NCI-H2107 treated with DMSO at 0.1 percent for 48 hours (cell line): ENCODE data around the gene HPSE2.
"Not testable (repeated sequence)": the region's sequence is repeated elsewhere in the genome, so short reads cannot be mapped to it uniquely, and the experiment has no call there.

Source experiments
- DNase-seq: peaks from one replicate; lab custom pipeline; 2025; ENCODE audit not compliant: unreplicated experiment; lab: John Stamatoyannopoulos, UW

HPSE2 gene

DNA sequence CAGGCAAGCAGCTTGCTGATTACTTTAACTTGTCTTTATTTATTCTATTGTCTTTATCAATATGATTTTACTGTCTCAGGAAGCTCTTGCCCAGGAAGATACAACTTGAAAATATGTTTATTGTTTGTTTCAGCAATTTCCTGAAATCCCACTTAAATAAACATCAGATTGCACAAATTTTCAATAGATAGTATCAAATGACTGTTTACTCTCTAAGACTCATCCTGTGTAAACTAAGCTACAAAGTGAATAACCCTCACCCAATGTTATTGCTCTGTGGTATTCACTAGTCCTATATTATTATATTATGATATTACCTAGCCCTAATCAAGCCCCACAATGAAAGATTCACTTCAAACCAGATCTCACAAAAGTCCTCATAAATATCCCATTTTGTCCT lies 658.5 kb downstream of the HPSE2 start:
- no peak for DNase-seq

DNA sequence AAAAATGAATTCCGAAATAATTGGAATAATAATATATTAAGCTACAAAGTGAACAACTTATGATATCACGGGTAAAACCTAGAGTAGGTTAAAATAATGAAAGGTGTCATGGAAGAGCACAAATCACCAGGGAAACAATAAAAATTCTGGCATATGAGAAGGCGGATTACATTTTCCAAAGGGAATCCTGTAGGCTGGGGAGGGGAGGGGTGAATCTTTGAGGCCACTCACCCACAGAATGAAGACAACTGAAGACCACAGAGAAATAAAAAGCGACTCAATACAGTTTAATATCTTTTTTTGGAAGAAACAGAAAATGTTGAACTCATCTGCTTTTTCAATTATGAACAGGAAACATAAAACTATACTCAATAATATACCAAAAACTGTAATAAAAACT lies 659.6 kb downstream of the HPSE2 start:
- no peak for DNase-seq

DNA sequence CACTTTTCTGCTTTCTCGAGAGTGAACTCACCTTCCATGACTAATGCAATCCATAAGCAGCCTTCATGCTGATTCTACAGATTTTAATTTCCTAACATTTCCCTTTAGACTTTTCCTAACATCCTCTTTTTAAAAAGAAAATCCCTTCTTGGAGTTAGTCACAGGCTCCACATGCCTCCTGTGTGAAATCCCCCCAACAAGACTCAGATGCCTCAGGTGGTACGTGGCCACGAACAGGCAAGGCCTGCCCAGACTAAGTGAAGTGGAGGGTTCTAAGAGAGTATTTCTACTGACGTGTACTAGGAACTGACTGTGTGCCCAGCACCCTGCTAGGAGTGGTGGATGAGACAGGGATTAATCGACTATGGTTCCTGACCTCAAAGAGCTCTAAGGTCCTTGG lies 663.1 kb downstream of the HPSE2 start:
- DNase-seq, result no peak

DNA sequence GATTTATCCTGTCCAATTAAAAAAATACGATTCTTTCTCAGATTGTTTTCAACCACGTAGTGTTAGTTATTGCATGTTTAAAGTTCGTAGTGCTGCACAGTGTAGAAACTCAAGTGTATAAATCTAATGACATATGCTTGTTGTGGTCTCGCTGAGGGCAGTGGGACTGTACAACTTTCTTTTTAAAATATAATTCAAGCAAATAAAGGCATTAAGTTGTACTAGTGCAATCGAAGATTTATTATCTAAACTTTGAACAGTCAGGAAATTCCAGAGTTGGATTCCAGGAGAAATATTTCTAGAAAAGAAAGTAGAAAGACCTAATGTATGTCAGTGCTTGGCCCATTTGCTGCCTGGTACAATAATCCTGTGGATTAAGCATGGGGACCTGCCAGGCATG lies 664.8 kb downstream of the HPSE2 start:
- no peak for DNase-seq

DNA sequence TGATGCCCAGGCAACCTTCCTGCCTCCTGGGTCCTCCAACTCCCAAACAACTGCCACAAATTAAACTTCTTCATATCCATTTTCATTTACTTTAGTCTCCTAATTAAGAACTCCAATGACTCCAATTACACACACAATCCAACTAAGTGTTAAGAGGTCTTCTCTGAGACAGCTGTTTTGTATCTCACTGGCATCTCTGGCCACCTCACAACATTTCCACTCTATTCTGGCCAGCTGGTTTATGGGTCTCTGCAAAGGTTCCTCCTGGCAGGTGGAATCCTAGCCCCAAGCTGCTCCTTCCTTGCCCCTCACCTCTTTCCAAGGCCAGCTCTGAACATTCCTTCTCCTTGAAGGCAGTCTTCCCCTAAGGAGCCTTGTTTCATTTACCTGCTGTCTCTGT lies 665.8 kb downstream of the HPSE2 start:
- DNase-seq, result no peak

DNA sequence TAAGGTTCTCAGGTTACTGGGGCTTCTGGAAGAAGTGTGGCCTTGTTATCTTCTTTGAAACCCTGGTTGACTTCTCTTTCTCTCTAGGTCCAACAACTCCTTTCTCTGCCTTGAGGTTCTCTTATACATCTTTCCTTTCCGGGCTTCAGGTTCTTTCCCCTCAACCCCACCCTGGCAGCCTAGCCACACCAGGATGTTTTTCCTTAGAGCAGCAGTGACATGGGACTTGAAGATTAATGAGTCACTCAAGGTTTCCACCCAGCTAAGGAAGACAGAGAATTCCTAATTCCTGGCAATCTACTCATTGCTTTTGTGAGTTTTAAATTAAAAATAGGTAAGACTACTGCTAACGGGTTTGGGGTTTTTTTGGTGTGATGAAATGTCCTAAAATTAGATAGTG lies 667.1 kb downstream of the HPSE2 start:
- no peak for DNase-seq

DNA sequence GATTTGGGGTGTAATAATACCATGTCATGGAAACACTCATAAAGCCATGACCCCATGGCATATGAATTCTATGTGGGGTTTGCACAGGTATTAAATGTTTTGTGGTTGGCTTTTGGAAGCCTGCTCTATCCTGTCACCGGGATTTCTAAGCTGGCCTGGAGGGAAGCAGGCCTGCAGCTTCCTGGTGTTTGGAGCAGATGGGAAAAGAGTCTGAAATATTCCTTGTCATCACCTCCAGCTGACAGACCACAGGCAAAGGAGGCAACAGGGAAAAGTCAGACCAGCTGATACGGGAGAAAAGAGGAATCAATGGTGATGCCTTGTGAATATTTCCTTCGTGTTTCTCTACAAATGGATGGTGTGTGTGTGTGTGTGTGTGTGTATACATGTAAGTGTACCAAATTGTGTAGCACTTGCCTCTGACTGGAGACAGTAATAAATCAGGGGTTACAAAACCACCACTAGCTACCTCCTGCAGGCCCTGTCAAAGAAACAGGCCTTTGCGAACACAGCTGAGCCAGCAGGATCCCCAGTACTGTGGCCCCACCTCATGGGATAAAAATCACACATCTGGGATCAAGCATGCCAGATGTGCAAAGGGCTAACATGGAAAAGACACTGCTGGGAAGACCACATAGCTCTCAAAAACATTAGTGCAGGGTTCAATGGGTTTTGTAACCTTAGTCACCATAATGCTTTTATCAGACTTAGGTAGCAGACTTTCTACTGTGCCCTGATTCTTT lies 668.1 kb downstream of the HPSE2 start:
- DNase-seq, result no peak

DNA sequence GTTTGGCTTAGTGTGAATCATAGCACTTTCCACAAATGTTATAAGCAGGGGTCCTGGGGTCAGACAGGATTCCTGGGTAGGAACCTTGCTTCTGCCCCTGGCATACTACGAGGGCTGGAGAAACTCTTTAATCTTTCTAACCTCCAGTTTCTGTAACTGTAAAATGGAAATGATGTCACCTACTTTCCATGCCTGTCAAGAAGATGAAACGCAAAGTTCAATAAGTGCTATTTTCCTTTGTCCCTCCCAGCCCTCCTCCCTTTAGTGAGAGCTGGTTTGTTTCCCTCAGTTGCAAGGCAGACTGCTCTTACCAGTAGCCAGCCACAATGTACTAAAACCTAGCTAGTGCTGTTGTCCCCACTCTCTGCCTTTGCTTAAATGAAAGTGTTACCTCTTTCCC lies 671.8 kb downstream of the HPSE2 start:
- no peak for DNase-seq

DNA sequence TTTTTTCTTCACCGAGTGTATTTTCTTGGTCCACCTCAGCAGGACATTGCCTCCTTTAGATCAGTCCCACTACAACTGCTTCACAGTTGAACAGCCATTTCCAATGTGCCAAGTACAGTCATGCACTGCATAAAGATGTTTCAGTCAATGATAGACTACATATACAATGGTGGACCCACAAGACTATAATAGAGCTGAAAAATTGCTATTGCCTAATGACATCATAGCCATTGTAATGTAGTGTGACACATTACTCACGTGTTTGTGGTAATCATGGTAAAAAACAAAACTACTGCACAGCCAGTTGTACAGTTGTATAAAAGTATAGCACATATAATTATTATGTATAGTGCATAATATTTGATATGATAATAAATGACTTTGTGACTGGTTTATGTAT lies 675.1 kb downstream of the HPSE2 start:
- no peak for DNase-seq

DNA sequence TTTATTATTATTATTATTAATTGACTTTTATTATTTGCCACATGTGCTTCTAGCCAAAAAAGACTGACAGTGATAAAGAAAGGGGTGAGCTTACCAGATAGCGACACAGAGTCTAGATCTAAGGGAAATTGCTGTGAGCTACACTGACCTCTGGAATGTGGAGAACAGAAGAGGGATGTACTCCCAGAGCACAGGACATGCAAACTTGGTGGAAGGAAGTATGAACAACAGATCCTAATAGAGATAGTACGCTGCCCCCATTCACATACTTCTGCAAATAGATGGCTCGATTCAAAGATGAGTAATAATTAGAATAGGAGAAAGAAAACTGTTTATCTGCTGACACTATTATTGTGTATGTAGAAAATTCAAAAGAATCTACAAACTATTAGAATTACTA lies 679.6 kb downstream of the HPSE2 start:
- no peak for DNase-seq

DNA sequence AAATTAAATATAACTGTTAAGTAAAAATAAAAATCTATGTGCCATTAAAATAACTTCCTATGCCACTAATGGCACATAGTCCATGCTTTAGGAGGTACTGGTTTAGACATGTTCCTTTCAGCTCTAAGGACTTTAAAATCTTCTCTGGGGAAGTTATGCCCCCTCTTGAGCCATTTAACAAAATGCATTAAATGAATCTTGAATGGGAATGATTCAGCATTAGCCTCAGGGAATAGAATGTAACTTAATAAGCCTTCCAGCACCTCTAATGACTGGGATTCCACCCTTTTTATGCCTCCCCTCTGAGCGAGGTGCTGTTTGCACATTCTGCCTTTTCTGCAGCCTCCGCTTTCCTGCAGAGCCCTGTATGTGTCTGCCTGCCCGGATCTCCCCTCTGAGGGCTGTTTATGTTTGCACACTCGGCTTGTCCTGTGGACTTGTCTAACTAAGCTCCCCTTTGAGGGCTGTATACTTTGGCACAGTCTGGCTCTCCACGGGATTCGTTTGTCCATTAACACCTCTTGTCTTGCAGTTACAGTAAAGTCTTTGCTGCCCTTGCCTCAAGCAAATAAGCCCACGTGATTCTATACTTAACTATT lies 680.5 kb downstream of the HPSE2 start:
- DNase-seq, result no peak

DNA sequence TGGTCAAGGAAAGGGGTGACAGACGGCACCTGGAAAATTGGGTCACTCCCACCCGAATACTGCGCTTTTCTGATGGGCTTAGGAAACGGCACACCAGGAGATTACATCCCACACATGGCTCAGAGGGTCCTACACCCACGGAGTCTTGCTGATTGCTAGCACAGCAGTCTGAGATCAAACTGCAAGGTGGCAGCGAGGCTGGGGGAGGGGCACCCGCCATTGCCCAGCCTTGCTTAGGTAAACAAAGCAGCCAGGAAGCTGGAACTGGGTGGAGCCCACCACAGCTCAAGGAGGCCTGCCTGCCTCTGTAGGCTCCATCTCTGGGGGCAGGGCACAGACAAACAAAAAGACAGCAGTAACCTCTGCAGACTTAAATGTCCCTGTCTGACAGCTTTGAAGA lies 694.1 kb downstream of the HPSE2 start:
- not testable (repeated sequence) for DNase-seq

DNA sequence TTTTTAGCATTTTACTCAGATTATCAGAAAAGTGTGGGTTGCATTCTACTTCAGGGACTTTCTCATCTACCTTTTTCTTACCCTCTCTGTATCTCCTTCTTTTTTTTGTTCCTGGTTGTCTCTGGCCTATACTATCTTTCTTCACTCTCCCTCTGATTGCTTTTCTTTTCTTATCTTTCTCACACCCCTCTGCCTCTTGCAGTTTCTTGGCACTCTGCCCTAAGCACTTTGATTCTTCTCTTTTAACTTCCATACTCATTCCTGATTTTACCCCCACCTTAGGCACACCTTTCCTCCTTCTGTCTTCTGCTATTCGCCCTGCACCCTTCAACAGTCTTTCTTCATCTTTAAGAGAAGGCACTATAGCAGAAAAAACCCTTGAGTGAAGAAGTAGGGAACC lies 696.1 kb downstream of the HPSE2 start:
- no peak for DNase-seq

DNA sequence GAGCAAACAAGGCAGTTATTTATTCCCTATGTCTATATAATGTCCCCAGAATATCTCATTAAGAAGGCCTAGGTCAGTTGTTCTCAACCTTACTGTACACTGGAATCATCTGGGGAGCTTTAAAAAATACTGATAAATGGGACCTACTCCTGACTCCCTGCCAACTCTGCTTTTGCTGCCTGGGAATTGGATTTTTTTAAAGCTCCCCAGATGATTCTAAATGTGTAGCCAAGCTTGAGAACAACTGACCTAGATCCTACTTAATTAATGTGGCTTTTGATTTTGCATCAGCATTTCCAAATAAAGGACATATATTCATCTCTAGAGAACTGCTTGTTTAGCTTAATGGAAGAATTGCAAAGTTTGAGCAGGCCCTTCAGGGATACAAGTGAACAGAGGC lies 697.2 kb downstream of the HPSE2 start:
- DNase-seq, result no peak

DNA sequence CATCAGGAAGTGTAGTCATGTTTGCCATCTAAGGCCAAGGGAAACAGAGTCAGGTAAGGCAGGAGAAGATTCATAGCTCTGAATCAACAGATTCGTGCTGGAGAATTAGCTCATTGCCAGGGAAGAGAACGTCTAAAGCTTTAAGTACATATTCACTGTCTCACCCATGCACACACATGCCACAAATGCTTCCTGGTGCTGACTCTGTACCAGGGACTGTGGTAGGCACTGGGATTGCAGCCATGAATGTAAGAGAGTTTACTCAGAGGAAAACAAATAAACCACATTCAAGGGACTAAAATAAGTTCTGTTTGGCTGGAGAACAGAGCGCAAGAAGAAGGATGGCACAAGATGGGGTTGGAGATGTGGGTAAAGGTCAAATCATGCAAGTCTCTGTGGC lies 699.1 kb downstream of the HPSE2 start:
- no peak for DNase-seq

DNA sequence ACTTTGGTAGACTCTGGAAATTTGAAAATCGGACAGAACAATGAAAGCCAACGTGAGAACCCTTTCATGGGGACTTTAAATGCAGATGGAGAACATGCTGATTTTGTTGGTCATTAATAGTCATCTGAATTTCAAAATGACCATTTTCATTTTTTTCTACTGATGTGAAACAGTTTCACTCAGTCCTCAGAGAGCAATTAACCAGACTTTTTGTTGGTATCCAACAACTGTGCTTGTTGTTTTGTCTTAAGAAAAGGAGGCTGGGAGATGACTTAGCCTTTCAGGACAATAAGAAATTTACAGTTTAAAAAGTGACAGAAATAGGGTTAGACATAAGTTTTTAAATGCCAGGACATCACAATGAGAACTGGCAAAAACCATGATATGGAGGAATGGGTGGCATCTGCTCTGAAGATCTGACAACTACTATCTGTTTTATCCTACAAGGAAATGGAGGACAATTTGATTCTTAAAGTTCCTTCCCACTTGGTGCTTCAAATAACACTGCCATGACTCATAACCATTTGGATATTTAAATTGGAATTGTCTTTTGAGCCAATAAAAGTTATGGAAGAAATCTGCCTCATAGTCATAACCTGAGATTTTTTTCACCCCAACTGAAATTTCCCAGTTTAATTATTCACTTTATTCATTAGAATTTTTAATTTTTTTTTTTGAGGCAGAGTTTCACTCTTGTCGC lies 701.8 kb downstream of the HPSE2 start:
- no peak for DNase-seq

DNA sequence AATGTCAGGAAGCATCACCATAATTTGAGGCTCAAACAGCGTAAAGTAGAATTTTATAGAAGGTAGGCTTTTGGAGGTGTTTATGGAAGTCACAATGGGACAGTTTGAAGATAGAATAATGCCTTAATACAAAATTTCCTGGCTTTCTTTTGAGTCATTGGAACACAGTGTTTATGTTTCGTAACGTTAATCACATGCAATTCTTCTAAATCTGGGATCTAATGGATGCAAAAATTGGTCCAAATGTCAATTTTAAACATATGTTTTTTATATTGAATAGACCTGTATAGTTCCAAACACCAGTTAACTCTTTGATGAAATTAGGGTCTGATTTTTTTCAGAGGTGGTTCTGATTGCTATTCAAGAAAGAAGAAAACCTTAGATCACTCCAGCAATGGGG lies 702.4 kb downstream of the HPSE2 start:
- no peak for DNase-seq

DNA sequence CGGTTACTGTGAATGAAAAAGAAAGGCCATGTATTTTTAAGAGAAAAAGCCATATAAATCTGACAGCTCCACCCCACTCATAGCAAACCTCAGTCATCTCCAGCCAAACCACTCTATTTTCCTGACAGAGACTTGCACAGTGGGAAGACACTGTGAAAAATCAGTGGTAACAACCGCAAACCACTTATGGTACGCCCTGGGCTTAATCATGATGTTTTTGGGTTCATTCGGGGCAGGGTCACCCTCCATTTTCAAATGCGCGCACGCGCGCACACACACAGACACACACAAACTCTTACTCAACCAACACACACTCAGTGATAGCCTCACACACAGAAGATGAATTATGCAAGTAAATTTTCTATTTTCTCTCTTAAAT lies 706.9 kb downstream of the HPSE2 start:
- DNase-seq, result no peak

DNA sequence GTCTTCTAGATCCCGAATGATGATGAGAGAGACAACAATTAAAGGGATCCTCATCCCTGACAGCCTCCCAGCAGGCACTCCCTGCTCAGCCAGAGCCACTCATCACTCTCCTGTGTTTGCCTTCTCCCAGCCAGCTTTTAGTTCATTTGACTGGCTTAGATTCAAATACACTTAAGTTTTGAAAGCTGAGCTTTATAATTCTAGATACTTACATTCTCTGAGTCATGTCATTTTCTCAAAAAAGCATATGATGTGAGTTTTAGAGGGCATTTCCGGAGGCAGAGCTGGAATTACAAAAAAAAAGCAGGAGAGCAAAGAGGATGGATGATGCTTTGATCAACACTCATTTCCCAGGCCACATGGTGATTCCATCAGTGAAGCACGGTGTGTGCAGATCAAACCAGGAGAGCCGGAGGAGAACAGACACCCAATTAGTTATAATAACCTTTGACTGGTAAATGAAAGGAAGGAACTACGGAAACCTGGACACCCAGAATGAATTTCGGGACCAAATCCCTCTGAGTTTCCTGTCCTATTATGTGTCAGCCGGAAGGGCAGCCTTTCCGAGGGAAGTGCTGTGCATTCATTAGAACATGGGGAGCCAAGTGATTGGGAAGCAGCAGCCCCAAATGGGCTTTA lies 707.4 kb downstream of the HPSE2 start:
- no peak for DNase-seq

DNA sequence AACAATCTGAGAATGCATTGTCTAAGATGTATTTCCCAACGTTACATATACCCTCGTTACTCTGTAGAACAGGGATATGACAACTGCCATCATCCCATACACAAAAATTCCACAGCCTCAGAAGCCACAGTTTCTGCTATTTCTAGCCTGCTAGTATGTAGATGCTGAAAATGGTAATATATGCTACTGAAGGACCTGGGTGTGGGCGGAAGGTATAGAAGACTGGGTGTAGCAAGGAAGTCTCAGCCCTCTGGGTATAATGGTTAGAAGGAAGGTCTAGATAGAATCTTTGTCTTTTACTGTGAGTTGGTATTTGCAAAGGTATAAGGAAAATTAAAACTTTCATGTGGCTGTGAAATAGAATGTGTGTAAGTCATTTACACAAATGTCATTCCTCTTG lies 709.7 kb downstream of the HPSE2 start:
- no peak for DNase-seq

DNA sequence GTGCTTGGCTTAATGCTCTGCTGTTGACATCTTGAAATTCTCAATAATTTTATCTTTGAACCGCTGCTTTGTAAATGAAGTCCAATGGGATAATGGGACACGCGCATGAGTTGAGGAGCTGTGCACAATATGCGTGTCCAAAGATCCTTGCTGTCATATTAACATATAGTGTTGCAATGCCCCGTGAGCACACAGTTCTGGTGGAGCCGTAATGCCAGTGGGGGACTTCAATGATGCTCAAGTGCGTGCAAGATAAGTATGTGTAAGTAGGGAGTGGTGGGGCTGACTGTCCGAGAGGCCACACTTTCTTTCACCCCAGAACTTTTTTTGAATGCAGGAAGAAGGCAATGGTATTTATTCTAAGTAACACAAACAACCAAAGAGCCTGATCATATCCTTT lies 711.5 kb downstream of the HPSE2 start:
- no peak for DNase-seq

DNA sequence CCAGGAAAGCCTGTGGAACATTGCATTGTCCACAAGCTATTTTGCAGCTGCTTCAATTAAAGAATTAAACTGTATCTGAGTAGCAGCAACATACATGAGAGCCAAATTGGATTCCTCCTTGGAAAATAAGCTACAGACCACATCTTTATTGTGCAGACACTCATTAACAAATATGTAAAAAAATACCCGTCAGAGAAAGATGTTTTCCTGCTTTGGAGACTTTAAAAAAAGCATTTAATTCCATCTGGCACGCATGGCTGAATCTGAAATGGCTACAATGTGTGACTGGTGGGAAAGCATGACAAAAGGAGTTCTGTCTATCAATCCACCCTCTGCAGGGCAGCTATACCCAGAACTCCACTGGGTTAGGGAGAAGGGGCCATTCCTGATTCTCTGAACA lies 715.8 kb downstream of the HPSE2 start:
- no peak for DNase-seq
